Fibroblast of skin of left quadriceps (primary cell): ENCODE measurements around the gene POLDIP2.

Source experiments
- DNase-seq, 2 experiments: peaks; one replicate each; pipeline ENCODE4 v3.0.0-alpha.2; 2013; ENCODE audit warnings: low read depth in 2 of 2

POLDIP2 gene

GRCh38 chr17:28317099-28317965 lies 40.0 kb downstream of the POLDIP2 start:
- no peak for DNase-seq

GRCh38 chr17:28315846-28316705 lies 41.3 kb downstream of the POLDIP2 start:
- DNase-seq: no peak

GRCh38 chr17:28313841-28314240 lies 43.5 kb downstream of the POLDIP2 start:
- DNase-seq: no peak

GRCh38 chr17:28306954-28307401 lies 50.3 kb downstream of the POLDIP2 start:
- no peak for DNase-seq

GRCh38 chr17:28298449-28298848 lies 58.9 kb downstream of the POLDIP2 start:
- no peak for DNase-seq
